WTC11 (cell line): ENCODE results near the gene RING1. TPM values are rescaled to one million over a fixed set of nuclear protein-coding genes. Genes with fewer than 3 reads are reported as not detected.

Experiments
- ATAC-seq: fragments of 200-7000 bp; cut with Tn5 transposase; 2 replicates; pipeline ENCODE4 v1.10.0; 2021; ENCODE audit warnings: mild to moderate bottlenecking, moderate library complexity
- CTCF ChIA-PET: fragments of 300-600 bp; sonication (Branson Sonifier 250); formaldehyde crosslinking; loops from one replicate; lab custom pipeline; 2021; ENCODE audit warnings: antibody characterized with exemption; lab: Charles Lee
- POLR2A ChIA-PET: fragments of 350-600 bp; sonication (Branson Sonifier 250); formaldehyde crosslinking; loops from one replicate; lab custom pipeline; 2021; ENCODE audit warnings: antibody characterized with exemption; lab: Charles Lee
- DNase-seq: peaks from one replicate; pipeline ENCODE4 v3.0.0; 2021; ENCODE audit warnings: low spot score
- H3K27ac Mint-ChIP-seq: 2 replicates; pipeline ENCODE4 v1.8.0; 2021; ENCODE audit warnings: mixed read lengths
- H3K27me3 Mint-ChIP-seq: 2 replicates; pipeline ENCODE4 v1.8.0; 2021; ENCODE audit warnings: low read depth, mild to moderate bottlenecking, moderate library complexity, mixed read lengths
- H3K36me3 Mint-ChIP-seq: 2 replicates; pipeline ENCODE4 v1.8.0; 2021; ENCODE audit warnings: mixed read lengths
- H3K4me1 Mint-ChIP-seq: 2 replicates; pipeline ENCODE4 v1.8.0; 2022; ENCODE audit warnings: mixed read lengths
- H3K4me3 Mint-ChIP-seq: 2 replicates; pipeline ENCODE4 v1.8.0; 2021; ENCODE audit warnings: mild to moderate bottlenecking, moderate library complexity, mixed read lengths
- H3K9me3 Mint-ChIP-seq: 2 replicates; pipeline ENCODE4 v1.8.0; 2021; ENCODE audit warnings: mixed read lengths
- ATF1 ChIP-seq: sonication (generic); formaldehyde crosslinking; IDR thresholded peaks from 2 replicates; pipeline ENCODE4 v1.8.1; 2023; ENCODE audit warnings: mild to moderate bottlenecking, moderate library complexity, missing genetic modification reagents
- ATF3 ChIP-seq: sonication (generic); formaldehyde crosslinking; conservative IDR thresholded peaks from 2 replicates; pipeline ENCODE4 v1.8.1; 2022; ENCODE audit warnings: mild to moderate bottlenecking, missing genetic modification reagents
- ATF6 ChIP-seq: sonication (generic); formaldehyde crosslinking; IDR thresholded peaks from 2 replicates; pipeline ENCODE4 v1.8.1; 2023; ENCODE audit warnings: mild to moderate bottlenecking, missing genetic modification reagents
- EMX1 ChIP-seq: fragments of 250-450 bp; sonication (Bioruptor Pico); IDR thresholded peaks from 2 replicates; pipeline ENCODE4 v1.8.0; 2021; ENCODE audit warnings: mild to moderate bottlenecking
- ETV6 ChIP-seq: sonication (generic); formaldehyde crosslinking; IDR thresholded peaks from 2 replicates; pipeline ENCODE4 v1.8.1; 2022; ENCODE audit warnings: mild to moderate bottlenecking, missing genetic modification reagents
- FOXJ3 ChIP-seq: sonication (generic); formaldehyde crosslinking; IDR thresholded peaks from 2 replicates; pipeline ENCODE4 v1.9.0; 2021; ENCODE audit warnings: missing genetic modification reagents, mild to moderate bottlenecking, borderline replicate concordance
- FOXP1 ChIP-seq: sonication (generic); formaldehyde crosslinking; IDR thresholded peaks from 2 replicates; pipeline ENCODE4 v1.8.0; 2022; ENCODE audit warnings: missing genetic modification reagents, mild to moderate bottlenecking, moderate library complexity, borderline replicate concordance
- HMGXB4 ChIP-seq: sonication (generic); formaldehyde crosslinking; IDR thresholded peaks from 2 replicates; pipeline ENCODE4 v1.8.1; 2023; ENCODE audit warnings: mild to moderate bottlenecking, moderate library complexity, missing genetic modification reagents
- JUN ChIP-seq: sonication (generic); formaldehyde crosslinking; IDR thresholded peaks from 2 replicates; pipeline ENCODE4 v1.8.0; 2023; ENCODE audit warnings: mild to moderate bottlenecking, missing genetic modification reagents
- SOX15 ChIP-seq: fragments of 250-450 bp; sonication (Bioruptor Pico); IDR thresholded peaks from 2 replicates; pipeline ENCODE4 v1.9.0; 2021; ENCODE audit warnings: mild to moderate bottlenecking
- SP1 ChIP-seq: sonication (generic); formaldehyde crosslinking; conservative IDR thresholded peaks from 2 replicates; pipeline ENCODE4 v1.8.1; 2022; ENCODE audit warnings: missing genetic modification reagents
- TCF7 ChIP-seq: sonication (generic); formaldehyde crosslinking; IDR thresholded peaks from 2 replicates; pipeline ENCODE4 v1.8.0; 2022; ENCODE audit warnings: mild to moderate bottlenecking, low read depth, missing genetic modification reagents, moderate library complexity
- TP53 ChIP-seq: sonication (generic); formaldehyde crosslinking; IDR thresholded peaks from 2 replicates; pipeline ENCODE4 v1.8.1; 2023; ENCODE audit warnings: mild to moderate bottlenecking, missing genetic modification reagents
- USF1 ChIP-seq: sonication (generic); formaldehyde crosslinking; IDR thresholded peaks from 2 replicates; pipeline ENCODE4 v1.8.0; 2022; ENCODE audit warnings: mild to moderate bottlenecking, missing genetic modification reagents
- ZNF263 ChIP-seq: sonication (generic); formaldehyde crosslinking; IDR thresholded peaks from 2 replicates; pipeline ENCODE4 v1.8.1; 2022; ENCODE audit warnings: low read depth, mild to moderate bottlenecking, moderate library complexity, missing genetic modification reagents
- ZNF317 ChIP-seq: sonication (generic); formaldehyde crosslinking; IDR thresholded peaks from 2 replicates; pipeline ENCODE4 v1.8.1; 2023; ENCODE audit warnings: low read depth, mild to moderate bottlenecking, moderate library complexity, missing genetic modification reagents, borderline replicate concordance
- ZNF416 ChIP-seq: fragments of 250-450 bp; sonication (Bioruptor Pico); IDR thresholded peaks from 2 replicates; pipeline ENCODE4 v1.9.0; 2021; ENCODE audit warnings: mild to moderate bottlenecking, inconsistent platforms
- ZNF425 ChIP-seq: fragments of 250-450 bp; sonication (Bioruptor Pico); conservative IDR thresholded peaks from 2 replicates; pipeline ENCODE4 v1.9.0; 2021; ENCODE audit warnings: mild to moderate bottlenecking
- total RNA-seq: library from RNA; stranded (reverse); gene quantifications from 3 replicates; pipeline ENCODE4 v1.2.3, GENCODE V29; 2021
- TF ChIP-seq, protein P1 (sequence below): fragments of 250-450 bp; sonication (Bioruptor Pico); IDR thresholded peaks from 2 replicates; pipeline ENCODE4 v1.9.0; 2021; ENCODE audit warnings: mild to moderate bottlenecking

Gene RING1
- total RNA-seq, 1 experiment from 2014 or later = 26.6 TPM

DNA sequence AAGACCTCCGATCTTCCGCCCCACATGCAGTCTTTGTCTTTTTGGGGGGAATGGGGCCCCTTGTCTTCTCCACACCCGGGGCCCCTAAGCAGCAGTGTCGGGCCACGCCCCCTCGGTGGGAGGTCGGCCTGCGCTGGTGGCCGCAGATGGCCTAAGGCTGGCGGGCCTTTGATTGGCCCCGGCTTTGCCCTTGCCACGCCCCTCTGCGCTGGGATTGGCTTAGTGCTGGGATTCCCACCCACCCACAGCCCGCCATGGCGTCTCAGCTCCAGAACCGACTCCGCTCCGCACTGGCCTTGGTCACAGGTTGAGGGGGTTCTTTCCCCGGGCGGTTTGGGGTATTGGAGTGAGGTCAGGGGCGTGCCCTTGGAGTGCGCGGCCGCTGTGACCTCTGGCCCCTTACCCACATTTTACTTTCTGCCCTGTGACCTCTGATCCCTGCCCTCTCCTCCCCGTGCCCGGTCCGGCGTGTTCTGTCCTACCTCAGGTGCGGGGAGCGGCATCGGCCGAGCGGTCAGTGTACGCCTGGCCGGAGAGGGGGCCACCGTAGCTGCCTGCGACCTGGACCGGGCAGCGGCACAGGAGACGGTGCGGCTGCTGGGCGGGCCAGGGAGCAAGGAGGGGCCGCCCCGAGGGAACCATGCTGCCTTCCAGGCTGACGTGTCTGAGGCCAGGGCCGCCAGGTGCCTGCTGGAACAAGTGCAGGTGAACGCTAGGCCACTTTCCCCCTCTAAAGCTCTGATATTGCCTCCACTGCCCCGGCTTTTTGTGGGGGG lies 3.7 kb upstream of the RING1 start, which contains the start of gene HSD17B8 (continued):
- TF ChIP-seq ETV6 (CRISPR knock-in tag) (no peak), FOXP1 (no peak), TCF7 (no peak), USF1 (no peak; the same call in 1 of the 2 replicates), ZNF317 (CRISPR knock-in tag) (no peak), SOX15 (CRISPR knock-in tag) (no peak), ZNF263 (CRISPR knock-in tag) (no peak), HMGXB4 (CRISPR knock-in tag) (peak; percentile 43; the same call in 1 of the 2 replicates), TP53 (CRISPR knock-in tag) (no peak), ZNF416 (peak; percentile 80; the same call in 1 of the 2 replicates), SP1 (CRISPR knock-in tag) (peak; percentile 98), ATF1 (CRISPR knock-in tag) (no peak)

DNA sequence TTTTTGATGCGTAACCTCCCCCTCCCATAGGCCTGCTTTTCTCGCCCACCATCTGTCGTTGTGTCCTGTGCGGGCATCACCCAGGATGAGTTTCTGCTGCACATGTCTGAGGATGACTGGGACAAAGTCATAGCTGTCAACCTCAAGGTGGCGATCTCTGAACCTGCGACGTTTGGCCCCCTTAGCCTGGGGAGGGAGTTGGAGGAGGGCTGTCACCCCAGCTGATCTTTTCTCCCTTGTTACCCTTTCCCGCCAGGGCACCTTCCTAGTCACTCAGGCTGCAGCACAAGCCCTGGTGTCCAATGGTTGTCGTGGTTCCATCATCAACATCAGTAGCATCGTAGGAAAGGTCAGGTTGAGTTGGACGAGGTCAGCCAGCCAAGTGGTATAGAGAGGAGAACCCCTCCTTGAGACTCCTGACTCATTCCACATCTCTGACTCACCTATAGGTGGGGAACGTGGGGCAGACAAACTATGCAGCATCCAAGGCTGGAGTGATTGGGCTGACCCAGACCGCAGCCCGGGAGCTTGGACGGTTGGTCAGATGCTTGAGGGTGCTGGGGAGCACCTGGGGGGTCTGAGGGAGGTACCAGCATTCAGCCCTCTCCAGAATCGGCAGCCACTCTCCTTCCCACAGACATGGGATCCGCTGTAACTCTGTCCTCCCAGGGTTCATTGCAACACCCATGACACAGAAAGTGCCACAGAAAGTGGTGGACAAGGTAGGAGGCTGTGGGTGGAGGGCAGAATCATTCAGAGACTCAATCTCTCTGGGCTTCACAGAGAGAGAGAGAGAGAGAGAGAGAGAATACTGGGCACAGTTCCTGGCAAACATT lies 2.9 kb upstream of the RING1 start:
- Mint-ChIP-seq H3K4me3 (peak overlapping the region; percentile 88), H3K9me3 (no peaks in the 10 kb centered on the region), H3K27me3 (peaks cover 28% of the 10 kb centered on the region)
- no peak for TF ChIP-seq FOXJ3
- TF ChIP-seq ATF6 = no peak
- TF ChIP-seq HMGXB4 (CRISPR knock-in tag) = 0 out of 2 replicates have a peak, but pooled peaks have one; percentile 4
- no peak for TF ChIP-seq JUN (CRISPR knock-in tag)
- no peak for TF ChIP-seq ZNF425 (CRISPR knock-in tag)
- TF ChIP-seq ATF3 (CRISPR knock-in tag) = no peak
- TF ChIP-seq, protein P1, sequence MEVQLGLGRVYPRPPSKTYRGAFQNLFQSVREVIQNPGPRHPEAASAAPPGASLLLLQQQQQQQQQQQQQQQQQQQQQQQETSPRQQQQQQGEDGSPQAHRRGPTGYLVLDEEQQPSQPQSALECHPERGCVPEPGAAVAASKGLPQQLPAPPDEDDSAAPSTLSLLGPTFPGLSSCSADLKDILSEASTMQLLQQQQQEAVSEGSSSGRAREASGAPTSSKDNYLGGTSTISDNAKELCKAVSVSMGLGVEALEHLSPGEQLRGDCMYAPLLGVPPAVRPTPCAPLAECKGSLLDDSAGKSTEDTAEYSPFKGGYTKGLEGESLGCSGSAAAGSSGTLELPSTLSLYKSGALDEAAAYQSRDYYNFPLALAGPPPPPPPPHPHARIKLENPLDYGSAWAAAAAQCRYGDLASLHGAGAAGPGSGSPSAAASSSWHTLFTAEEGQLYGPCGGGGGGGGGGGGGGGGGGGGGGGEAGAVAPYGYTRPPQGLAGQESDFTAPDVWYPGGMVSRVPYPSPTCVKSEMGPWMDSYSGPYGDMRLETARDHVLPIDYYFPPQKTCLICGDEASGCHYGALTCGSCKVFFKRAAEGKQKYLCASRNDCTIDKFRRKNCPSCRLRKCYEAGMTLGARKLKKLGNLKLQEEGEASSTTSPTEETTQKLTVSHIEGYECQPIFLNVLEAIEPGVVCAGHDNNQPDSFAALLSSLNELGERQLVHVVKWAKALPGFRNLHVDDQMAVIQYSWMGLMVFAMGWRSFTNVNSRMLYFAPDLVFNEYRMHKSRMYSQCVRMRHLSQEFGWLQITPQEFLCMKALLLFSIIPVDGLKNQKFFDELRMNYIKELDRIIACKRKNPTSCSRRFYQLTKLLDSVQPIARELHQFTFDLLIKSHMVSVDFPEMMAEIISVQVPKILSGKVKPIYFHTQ (CRISPR knock-in tag) = no peak
- no peak for TF ChIP-seq EMX1 (CRISPR knock-in tag)
- TF ChIP-seq, all 79 proteins: peak for 1
- H3K4me1 Mint-ChIP-seq = peaks cover 50% of the 10 kb centered on the region
- H3K27ac Mint-ChIP-seq = no peak overlapping the region
- DNase-seq (no peak), ATAC-seq (peak; percentile 2; the same call in 1 of the 2 replicates)
- ChIA-PET CTCF (interaction anchor here (0.6 to 2.4 kb wide), 8 partner anchors 12 to 136 kb away, joined by 3 to 31 read pairs (median 4); partner anchors contain the start of genes B3GALT4 and COL11A2), POLR2A (interaction anchor here (2.0 kb wide), 1 partner anchor 233 kb away, joined by 8 read pairs; no protein-coding TSS in a partner anchor)
- H3K36me3 Mint-ChIP-seq = peaks cover 36% of the 10 kb centered on the region
